Activated naive CD4-positive, alpha-beta T cell treated with anti-CD3 and anti-CD28 coated beads, Interleukin-2, amount 50 U/mL, for 24 hours (primary cell): ENCODE data around the gene ARF1.

Source experiments
- H3K27ac Mint-ChIP-seq: one replicate; pipeline ENCODE4 v1.8.0; 2021; ENCODE audit warnings: mild to moderate bottlenecking, mixed read lengths
- H3K27me3 Mint-ChIP-seq: one replicate; pipeline ENCODE4 v1.8.0; 2021; ENCODE audit warnings: mixed read lengths
- H3K36me3 Mint-ChIP-seq: one replicate; pipeline ENCODE4 v1.8.0; 2021; ENCODE audit warnings: mixed read lengths
- H3K4me1 Mint-ChIP-seq: one replicate; pipeline ENCODE4 v1.8.0; 2021; ENCODE audit warnings: mixed read lengths
- H3K4me3 Mint-ChIP-seq: one replicate; pipeline ENCODE4 v1.8.0; 2021; ENCODE audit warnings: mild to moderate bottlenecking, mixed read lengths
- H3K9me3 Mint-ChIP-seq: one replicate; pipeline ENCODE4 v1.8.0; 2021; ENCODE audit warnings: mixed read lengths

Gene ARF1

GRCh38 chr1:228063251-228064191 is 19.0 kb upstream of the ARF1 start:
- H3K9me3 Mint-ChIP-seq, result no peaks in the 10 kb centered on the region
- peaks cover 5% of the 10 kb centered on the region for H3K4me1 Mint-ChIP-seq
- H3K4me3 Mint-ChIP-seq, result no peak overlapping the region
- H3K36me3 Mint-ChIP-seq, result no peaks in the 10 kb centered on the region
- no peak overlapping the region for H3K27ac Mint-ChIP-seq
- H3K27me3 Mint-ChIP-seq, result peaks cover 12% of the 10 kb centered on the region

GRCh38 chr1:228064296-228064695 is 18.2 kb upstream of the ARF1 start:
- Mint-ChIP-seq H3K36me3 (no peaks in the 10 kb centered on the region), H3K4me1 (peaks cover 5% of the 10 kb centered on the region), H3K27me3 (peaks cover 10% of the 10 kb centered on the region), H3K9me3 (no peaks in the 10 kb centered on the region), H3K27ac (no peak overlapping the region), H3K4me3 (no peak overlapping the region)

- H3K4me1 Mint-ChIP-seq, result peaks cover 5% of the 10 kb centered on the region
- H3K27ac Mint-ChIP-seq, result no peak overlapping the region
- peaks cover 10% of the 10 kb centered on the region for H3K27me3 Mint-ChIP-seq
- no peaks in the 10 kb centered on the region for H3K9me3 Mint-ChIP-seq
- no peak overlapping the region for H3K4me3 Mint-ChIP-seq
- H3K36me3 Mint-ChIP-seq, result no peaks in the 10 kb centered on the region
Observed at GRCh38 chr1:228064741-228065542, 17.6 kb upstream of the ARF1 start.

GRCh38 chr1:228065543-228066347 is 16.8 kb upstream of the ARF1 start:
- Mint-ChIP-seq H3K9me3 (no peaks in the 10 kb centered on the region), H3K27ac (no peak overlapping the region), H3K27me3 (peaks cover 10% of the 10 kb centered on the region), H3K4me3 (no peak overlapping the region), H3K36me3 (no peaks in the 10 kb centered on the region), H3K4me1 (peaks cover 5% of the 10 kb centered on the region)

- no peak overlapping the region for H3K4me3 Mint-ChIP-seq
- H3K27ac Mint-ChIP-seq, result no peak overlapping the region
- H3K9me3 Mint-ChIP-seq, result no peaks in the 10 kb centered on the region
- H3K36me3 Mint-ChIP-seq, result no peaks in the 10 kb centered on the region
- H3K27me3 Mint-ChIP-seq, result peaks cover 5% of the 10 kb centered on the region
- H3K4me1 Mint-ChIP-seq, result no peaks in the 10 kb centered on the region
Observed at GRCh38 chr1:228066416-228066815, 16.1 kb upstream of the ARF1 start.

GRCh38 chr1:228066891-228067654 is 15.4 kb upstream of the ARF1 start:
- peaks cover 5% of the 10 kb centered on the region for H3K27me3 Mint-ChIP-seq
- no peaks in the 10 kb centered on the region for H3K9me3 Mint-ChIP-seq
- H3K4me3 Mint-ChIP-seq, result no peak overlapping the region
- no peaks in the 10 kb centered on the region for H3K4me1 Mint-ChIP-seq
- no peak overlapping the region for H3K27ac Mint-ChIP-seq
- H3K36me3 Mint-ChIP-seq, result no peaks in the 10 kb centered on the region

GRCh38 chr1:228068359-228068758 is 14.1 kb upstream of the ARF1 start:
- Mint-ChIP-seq H3K4me1 (no peaks in the 10 kb centered on the region), H3K27ac (no peak overlapping the region), H3K27me3 (peaks cover 3% of the 10 kb centered on the region), H3K9me3 (no peaks in the 10 kb centered on the region), H3K36me3 (no peaks in the 10 kb centered on the region), H3K4me3 (no peak overlapping the region)

GRCh38 chr1:228070173-228070572 is 12.3 kb upstream of the ARF1 start:
- H3K36me3 Mint-ChIP-seq, result no peaks in the 10 kb centered on the region
- H3K4me1 Mint-ChIP-seq, result no peaks in the 10 kb centered on the region
- H3K27me3 Mint-ChIP-seq, result peaks cover 3% of the 10 kb centered on the region
- H3K27ac Mint-ChIP-seq, result no peak overlapping the region
- no peak overlapping the region for H3K4me3 Mint-ChIP-seq
- H3K9me3 Mint-ChIP-seq, result no peaks in the 10 kb centered on the region

- no peaks in the 10 kb centered on the region for H3K36me3 Mint-ChIP-seq
- H3K9me3 Mint-ChIP-seq, result no peaks in the 10 kb centered on the region
- H3K4me1 Mint-ChIP-seq, result no peaks in the 10 kb centered on the region
- H3K4me3 Mint-ChIP-seq, result no peak overlapping the region
- H3K27ac Mint-ChIP-seq, result no peak overlapping the region
- H3K27me3 Mint-ChIP-seq, result peaks cover 1% of the 10 kb centered on the region
Observed at GRCh38 chr1:228070851-228071250, 11.7 kb upstream of the ARF1 start.

GRCh38 chr1:228071839-228072657 is 10.5 kb upstream of the ARF1 start:
- Mint-ChIP-seq H3K4me3 (no peak overlapping the region), H3K27me3 (peaks cover 1% of the 10 kb centered on the region), H3K27ac (no peak overlapping the region), H3K36me3 (no peaks in the 10 kb centered on the region), H3K9me3 (no peaks in the 10 kb centered on the region), H3K4me1 (no peaks in the 10 kb centered on the region)

GRCh38 chr1:228072658-228073043 is 9.9 kb upstream of the ARF1 start:
- no peaks in the 10 kb centered on the region for H3K36me3 Mint-ChIP-seq
- no peak overlapping the region for H3K27ac Mint-ChIP-seq
- no peaks in the 10 kb centered on the region for H3K4me1 Mint-ChIP-seq
- H3K4me3 Mint-ChIP-seq, result no peak overlapping the region
- H3K9me3 Mint-ChIP-seq, result no peaks in the 10 kb centered on the region
- no peaks in the 10 kb centered on the region for H3K27me3 Mint-ChIP-seq

GRCh38 chr1:228073061-228073856 is 9.2 kb upstream of the ARF1 start:
- H3K4me3 Mint-ChIP-seq, result no peak overlapping the region
- no peaks in the 10 kb centered on the region for H3K36me3 Mint-ChIP-seq
- no peaks in the 10 kb centered on the region for H3K9me3 Mint-ChIP-seq
- H3K4me1 Mint-ChIP-seq, result no peaks in the 10 kb centered on the region
- H3K27me3 Mint-ChIP-seq, result no peaks in the 10 kb centered on the region
- H3K27ac Mint-ChIP-seq, result no peak overlapping the region

GRCh38 chr1:228073857-228074545 is 8.5 kb upstream of the ARF1 start:
- Mint-ChIP-seq H3K4me1 (peaks cover 4% of the 10 kb centered on the region), H3K4me3 (no peak overlapping the region), H3K27me3 (no peaks in the 10 kb centered on the region), H3K9me3 (no peaks in the 10 kb centered on the region), H3K36me3 (no peaks in the 10 kb centered on the region), H3K27ac (no peak overlapping the region)
